ENCODE results near the gene CEP72.

Gene CEP72

GRCh38 chr5:647311-647710, 35.2 kb downstream of the CEP72 start:
- H3K27me3 Mint-ChIP-seq, result no peaks in the 10 kb centered on the region
- peaks cover 15% of the 10 kb centered on the region for H3K4me1 Mint-ChIP-seq
- ATAC-seq (ENCODE audit: low read depth) (no peak), DNase-seq (ENCODE audit: low spot score in 2 of 2) (no peak)
- H3K36me3 Mint-ChIP-seq, result peaks cover 12% of the 10 kb centered on the region
- H3K27ac Mint-ChIP-seq, result no peak overlapping the region
- H3K4me3 Mint-ChIP-seq, result no peak overlapping the region
- no peaks in the 10 kb centered on the region for H3K9me3 Mint-ChIP-seq

DNA sequence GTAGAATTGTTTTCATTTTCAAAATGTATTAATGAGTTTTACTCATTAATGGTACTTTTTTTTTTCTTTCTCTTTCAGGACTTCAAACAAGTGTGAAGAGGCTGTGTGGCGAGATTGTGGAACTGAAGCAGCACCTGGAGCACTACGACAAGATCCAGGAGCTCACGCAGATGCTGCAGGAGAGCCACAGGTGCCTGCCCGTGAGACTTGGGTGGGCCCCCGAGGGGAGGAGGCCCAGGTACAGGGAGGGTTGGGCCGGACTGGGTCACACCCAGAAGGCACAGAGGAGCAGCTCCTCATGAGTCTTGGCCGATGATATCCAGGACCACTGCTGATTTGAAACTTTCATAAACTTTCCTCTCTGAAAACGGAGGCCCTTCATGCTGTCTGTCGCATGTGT, 35.6 kb downstream of the CEP72 start:
- Mint-ChIP-seq H3K4me1 (peaks cover 15% of the 10 kb centered on the region), H3K4me3 (no peak overlapping the region), H3K9me3 (no peaks in the 10 kb centered on the region), H3K27ac (no peak overlapping the region), H3K36me3 (peaks cover 15% of the 10 kb centered on the region), H3K27me3 (no peaks in the 10 kb centered on the region)
- ATAC-seq (ENCODE audit: low read depth) (no peak), DNase-seq (ENCODE audit: low spot score in 2 of 2) (no peak)

DNA sequence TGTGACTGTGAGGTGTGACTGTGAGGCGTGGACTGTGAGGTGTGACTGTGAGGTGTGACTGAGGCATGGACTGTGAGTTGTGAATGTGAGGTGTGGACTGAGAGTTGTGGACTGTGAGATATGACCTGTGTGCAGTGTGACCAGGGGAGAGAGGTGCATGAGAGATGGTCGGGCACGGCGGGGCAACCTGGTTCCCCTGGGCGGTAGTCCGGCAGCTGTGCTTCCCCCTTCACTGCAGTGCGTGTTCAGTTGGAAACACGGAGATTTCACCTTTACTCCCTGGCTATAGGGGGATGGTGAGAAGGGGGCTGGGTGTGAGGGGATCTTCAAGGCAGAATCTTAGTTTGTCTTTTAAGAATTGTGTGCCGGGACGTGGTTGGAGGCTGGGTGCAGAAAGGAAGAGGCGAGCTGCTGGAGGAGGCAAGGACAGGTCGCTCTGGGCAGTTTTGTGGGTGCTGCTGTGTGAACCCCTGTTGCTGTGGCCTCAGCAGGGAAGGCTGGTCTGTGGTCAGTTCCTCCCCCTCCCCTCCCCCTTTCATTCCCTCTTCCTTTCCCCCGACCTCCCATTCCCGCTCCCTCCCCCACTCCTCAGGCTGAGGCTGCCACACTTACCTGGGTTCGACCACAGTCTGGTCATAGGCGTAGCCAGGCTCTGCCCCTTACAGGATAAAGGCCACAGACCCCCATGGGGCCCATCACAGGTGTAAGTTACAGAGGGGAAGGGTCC, 39.3 kb downstream of the CEP72 start:
- no peak for ATAC-seq (ENCODE audit: low read depth)

GRCh38 chr5:652023-652515, 39.9 kb downstream of the CEP72 start:
- H3K27me3 Mint-ChIP-seq, result no peaks in the 10 kb centered on the region
- H3K4me1 Mint-ChIP-seq, result no peaks in the 10 kb centered on the region
- no peak overlapping the region for H3K4me3 Mint-ChIP-seq
- no peaks in the 10 kb centered on the region for H3K9me3 Mint-ChIP-seq
- ATAC-seq (ENCODE audit: low read depth) (no peak), DNase-seq (ENCODE audit: low spot score in 2 of 2) (no peak)
- peaks cover 23% of the 10 kb centered on the region for H3K36me3 Mint-ChIP-seq
- H3K27ac Mint-ChIP-seq, result no peak overlapping the region

More for the DNA sequence above, 39.3 kb downstream of the CEP72 start:
- no peaks in the 10 kb centered on the region for H3K27me3 Mint-ChIP-seq
- no peaks in the 10 kb centered on the region for H3K9me3 Mint-ChIP-seq
- H3K4me3 Mint-ChIP-seq, result no peak overlapping the region
- no peak for DNase-seq (ENCODE audit: low spot score in 2 of 2)
- no peaks in the 10 kb centered on the region for H3K4me1 Mint-ChIP-seq
- no peak overlapping the region for H3K27ac Mint-ChIP-seq
- H3K36me3 Mint-ChIP-seq, result peaks cover 21% of the 10 kb centered on the region

DNA sequence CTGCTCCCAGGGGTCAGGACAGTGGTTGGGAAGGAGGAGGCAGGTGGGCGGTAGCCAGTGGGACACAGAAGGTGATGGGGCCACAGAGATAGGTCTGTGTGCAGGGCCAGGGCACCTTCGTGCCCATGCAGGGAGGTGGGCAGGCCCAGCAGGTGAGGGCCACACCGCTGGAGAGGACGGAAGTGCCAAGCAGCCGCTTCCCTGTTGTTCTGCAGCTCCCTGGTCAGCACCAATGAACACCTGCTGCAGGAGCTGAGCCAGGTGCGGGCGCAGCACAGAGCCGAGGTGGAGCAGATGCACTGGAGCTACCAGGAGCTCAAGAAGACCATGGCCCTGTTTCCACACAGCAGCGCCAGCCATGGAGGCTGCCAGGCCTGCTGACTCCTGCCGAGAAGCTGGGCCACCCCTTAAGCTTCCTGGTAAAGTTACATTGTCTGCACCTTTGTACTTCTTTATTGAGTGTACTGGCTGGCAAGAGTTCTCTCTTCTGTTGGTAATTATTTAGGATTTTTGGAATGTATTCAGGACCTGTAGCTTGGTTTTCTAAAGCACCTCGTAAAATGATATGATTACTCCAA, 40.7 kb downstream of the CEP72 start:
- Mint-ChIP-seq H3K4me3 (no peak overlapping the region), H3K27me3 (no peaks in the 10 kb centered on the region), H3K36me3 (peaks cover 28% of the 10 kb centered on the region), H3K4me1 (no peaks in the 10 kb centered on the region), H3K9me3 (peaks cover under 1% of the 10 kb centered on the region), H3K27ac (no peak overlapping the region)
- DNase-seq (ENCODE audit: low spot score in 2 of 2) (no peak), ATAC-seq (ENCODE audit: low read depth) (no peak)

DNA sequence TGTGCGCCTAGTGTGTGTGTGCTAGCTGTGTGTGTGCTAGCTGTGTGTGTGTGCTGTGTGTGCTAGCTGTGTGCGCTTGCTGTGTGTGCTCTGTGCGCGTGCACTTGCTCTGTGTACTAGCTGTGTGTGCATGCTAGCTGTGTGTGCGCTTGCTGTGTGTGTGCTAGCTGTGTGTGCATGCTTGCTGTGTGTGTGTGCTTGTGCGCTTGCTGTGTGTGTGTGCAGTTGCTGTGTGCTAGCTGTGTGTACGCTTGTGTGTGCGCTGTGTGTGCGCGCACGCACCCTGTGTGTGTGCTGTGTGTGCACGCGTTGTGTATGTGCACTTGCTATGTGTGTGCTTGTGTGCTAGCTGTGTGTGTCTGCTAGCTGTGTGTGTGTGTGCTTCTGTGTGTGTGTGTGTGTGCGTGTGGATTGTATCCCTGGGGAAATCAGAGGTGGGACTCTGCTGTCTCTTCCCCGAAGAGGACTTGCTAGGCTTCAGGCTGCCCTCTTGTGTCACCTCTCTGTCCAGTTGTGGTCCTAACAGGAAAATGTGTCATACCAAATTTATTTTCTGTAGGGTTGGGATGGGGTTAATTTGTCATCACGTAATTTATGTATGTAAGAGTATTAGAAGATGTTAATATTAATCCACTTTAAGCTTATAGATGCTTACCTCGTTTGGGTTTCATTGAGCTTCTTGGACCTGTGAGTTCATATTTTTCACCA, 42.1 kb downstream of the CEP72 start:
- DNase-seq (ENCODE audit: low spot score in 2 of 2) (no peak), ATAC-seq (ENCODE audit: low read depth) (no peak)
- peaks cover 34% of the 10 kb centered on the region for H3K36me3 Mint-ChIP-seq
- H3K4me1 Mint-ChIP-seq, result no peaks in the 10 kb centered on the region
- H3K27ac Mint-ChIP-seq, result no peak overlapping the region
- H3K9me3 Mint-ChIP-seq, result peaks cover 1% of the 10 kb centered on the region
- H3K27me3 Mint-ChIP-seq, result no peaks in the 10 kb centered on the region
- H3K4me3 Mint-ChIP-seq, result no peak overlapping the region

- ATAC-seq (ENCODE audit: low read depth) (no peak), DNase-seq (ENCODE audit: low spot score in 2 of 2) (no peak)
- Mint-ChIP-seq H3K4me1 (no peaks in the 10 kb centered on the region), H3K36me3 (peaks cover 44% of the 10 kb centered on the region), H3K9me3 (peaks cover 1% of the 10 kb centered on the region), H3K27me3 (no peaks in the 10 kb centered on the region), H3K27ac (no peak overlapping the region), H3K4me3 (no peak overlapping the region)
These were observed 43.3 kb downstream of the CEP72 start for GRCh38 chr5:655406-655805.

DNA sequence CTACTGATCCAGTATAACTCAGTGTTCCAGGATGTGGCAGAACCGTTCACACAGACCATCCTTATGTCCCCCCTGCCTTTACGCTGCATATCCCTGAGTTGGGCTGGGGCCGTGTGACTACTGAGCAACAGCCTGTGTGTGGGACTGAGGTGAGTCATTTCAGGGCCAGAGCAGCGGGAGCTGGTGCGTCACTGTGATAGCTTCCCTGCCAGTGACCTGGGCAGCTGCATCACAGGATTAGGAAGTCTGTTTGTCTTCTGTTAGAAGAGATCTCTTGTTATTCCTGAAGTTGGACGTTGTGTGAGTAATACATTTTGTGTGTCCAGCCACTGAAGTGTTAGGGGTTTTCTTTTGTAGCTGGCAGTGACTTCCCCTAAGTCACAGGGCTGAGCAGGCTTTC, 45.4 kb downstream of the CEP72 start:
- DNase-seq (ENCODE audit: low spot score in 2 of 2) (no peak), ATAC-seq (ENCODE audit: low read depth) (no peak)
- Mint-ChIP-seq H3K36me3 (peaks cover 49% of the 10 kb centered on the region), H3K9me3 (peaks cover 1% of the 10 kb centered on the region), H3K27me3 (no peaks in the 10 kb centered on the region), H3K4me3 (no peak overlapping the region), H3K27ac (no peak overlapping the region), H3K4me1 (no peaks in the 10 kb centered on the region)

- DNase-seq (ENCODE audit: low spot score in 2 of 2), result no peak
- Mint-ChIP-seq H3K4me3 (no peak overlapping the region), H3K4me1 (no peaks in the 10 kb centered on the region), H3K27ac (no peak overlapping the region), H3K27me3 (no peaks in the 10 kb centered on the region), H3K36me3 (peaks cover 47% of the 10 kb centered on the region), H3K9me3 (peaks cover 1% of the 10 kb centered on the region)
- no peak for ATAC-seq (ENCODE audit: low read depth)
These were observed 46.0 kb downstream of the CEP72 start for GRCh38 chr5:658103-658502.

GRCh38 chr5:659496-660263, 47.5 kb downstream of the CEP72 start:
- Mint-ChIP-seq H3K27me3 (no peaks in the 10 kb centered on the region), H3K27ac (no peak overlapping the region), H3K9me3 (peaks cover 1% of the 10 kb centered on the region), H3K4me1 (no peaks in the 10 kb centered on the region), H3K4me3 (no peak overlapping the region), H3K36me3 (peaks cover 49% of the 10 kb centered on the region)
- DNase-seq (ENCODE audit: low spot score in 2 of 2), result no peak
- no peak for ATAC-seq (ENCODE audit: low read depth)

- Mint-ChIP-seq H3K36me3 (peaks cover 48% of the 10 kb centered on the region), H3K9me3 (peaks cover 1% of the 10 kb centered on the region)
- ATAC-seq (ENCODE audit: low read depth), result no peak
These were observed 48.4 kb downstream of the CEP72 start for GRCh38 chr5:660491-661030.

GRCh38 chr5:661891-662750, 50.0 kb downstream of the CEP72 start:
- Mint-ChIP-seq H3K27ac (no peak overlapping the region), H3K4me3 (no peak overlapping the region), H3K4me1 (no peaks in the 10 kb centered on the region), H3K27me3 (no peaks in the 10 kb centered on the region), H3K9me3 (peaks cover 1% of the 10 kb centered on the region), H3K36me3 (peaks cover 41% of the 10 kb centered on the region)
- DNase-seq (ENCODE audit: low spot score in 2 of 2) (no peak), ATAC-seq (ENCODE audit: low read depth) (no peak)

More at GRCh38 chr5:660491-661030, 48.4 kb downstream of the CEP72 start:
- no peaks in the 10 kb centered on the region for H3K4me1 Mint-ChIP-seq
- H3K27ac Mint-ChIP-seq, result no peak overlapping the region
- DNase-seq (ENCODE audit: low spot score in 2 of 2), result no peak
- H3K4me3 Mint-ChIP-seq, result no peak overlapping the region
- H3K27me3 Mint-ChIP-seq, result no peaks in the 10 kb centered on the region
